NCI-H2081 treated with DMSO at 0.1 percent for 48 hours (cell line): ENCODE results near the gene XYLT1.
"Not testable (repeated sequence)": the region's sequence is repeated elsewhere in the genome, so short reads cannot be mapped to it uniquely, and the experiment has no call there.

Experiments
- DNase-seq: peaks from one replicate; lab custom pipeline; 2025; lab: John Stamatoyannopoulos, UW

Gene XYLT1

DNA sequence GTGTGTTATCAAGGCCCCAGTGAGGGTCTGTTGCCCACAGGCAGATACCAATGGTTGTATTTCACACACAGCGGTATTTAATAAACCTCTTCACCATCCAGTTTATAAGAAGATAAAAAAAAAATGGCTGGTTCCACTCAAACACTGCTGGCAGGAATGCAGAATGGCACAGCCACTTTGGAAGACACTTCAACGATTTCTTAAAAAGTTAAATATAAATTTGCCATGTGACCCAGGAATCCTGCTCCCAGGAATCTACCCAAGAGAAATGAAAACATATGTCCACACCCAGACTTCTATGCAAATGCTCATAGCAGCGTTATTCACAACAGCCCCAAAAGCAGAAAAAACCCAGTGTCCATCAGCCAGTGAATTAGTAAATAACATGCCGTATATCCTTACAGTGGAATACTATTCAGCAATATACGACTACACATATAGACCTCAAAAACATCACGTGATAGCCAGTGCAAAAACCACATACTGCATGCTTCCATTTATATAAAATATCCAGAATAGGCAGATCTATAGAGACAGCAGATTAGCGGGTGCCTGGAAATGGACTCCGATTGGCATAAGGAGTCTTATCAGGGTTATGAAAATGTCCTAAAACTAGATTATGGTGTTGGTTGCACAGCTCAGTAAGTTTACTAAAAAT lies 38.7 kb downstream of the XYLT1 start:
- DNase-seq, result no peak

DNA sequence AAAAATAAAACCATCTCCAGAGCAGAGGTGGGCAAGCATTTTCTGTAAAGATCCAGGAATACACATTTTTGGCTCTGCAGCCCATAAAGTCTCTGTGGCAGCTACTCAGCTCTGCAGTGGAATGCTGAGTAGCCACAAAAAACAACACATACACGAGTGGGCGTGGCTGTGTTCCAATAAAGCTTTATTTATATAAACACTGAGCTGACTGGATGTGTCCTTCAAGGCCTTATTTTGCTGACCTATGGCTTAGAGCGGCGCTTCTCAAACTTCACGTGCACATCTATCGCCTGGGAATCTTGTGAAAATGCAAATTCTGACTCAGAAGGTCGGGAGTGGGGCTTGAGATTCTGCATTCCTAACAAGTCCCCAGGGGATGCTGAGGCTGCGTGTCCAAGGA lies 39.7 kb downstream of the XYLT1 start:
- no peak for DNase-seq

GRCh38 chr16:17426451-17426850 lies 44.3 kb downstream of the XYLT1 start:
- DNase-seq, result no peak

- no peak for DNase-seq
Measured at GRCh38 chr16:17424771-17425170, 46.0 kb downstream of the XYLT1 start.

DNA sequence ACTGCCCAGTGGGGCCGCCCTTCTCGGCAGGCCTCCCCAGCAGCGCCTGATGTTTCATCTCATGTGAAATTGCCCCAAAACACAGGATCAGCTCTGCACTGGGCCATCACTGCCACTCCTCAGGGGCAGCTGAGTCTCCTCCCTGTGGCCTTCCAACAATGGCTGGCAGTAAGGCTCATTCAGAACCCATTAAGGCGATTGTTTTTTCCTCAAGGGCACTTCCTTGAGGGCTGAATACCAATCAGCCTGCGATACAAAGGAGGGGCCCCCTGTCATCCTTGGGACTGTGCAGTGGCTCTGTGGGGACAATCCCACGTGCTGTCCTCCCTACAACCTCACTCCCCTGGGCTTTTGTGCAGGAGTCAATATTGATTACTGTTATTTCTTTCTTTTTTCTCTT lies 47.5 kb downstream of the XYLT1 start:
- no peak for DNase-seq

DNA sequence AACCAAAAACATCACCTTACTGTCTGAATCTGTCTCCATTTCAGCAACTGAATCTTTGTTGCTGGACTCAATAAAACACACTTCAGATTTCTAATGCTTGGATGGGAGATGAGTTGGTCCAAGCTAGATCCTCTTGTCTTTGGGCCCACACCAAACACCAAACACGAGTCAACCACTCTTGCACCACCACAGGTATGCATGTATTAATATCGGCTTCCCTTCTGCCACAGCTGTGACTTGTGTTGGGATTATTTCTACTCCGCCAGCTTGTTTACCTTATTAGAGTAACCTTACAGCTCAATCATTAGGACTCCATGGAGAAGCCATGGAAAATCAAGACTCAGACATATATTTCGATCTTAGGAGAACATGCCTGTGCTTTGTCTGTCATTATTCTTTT lies 49.9 kb downstream of the XYLT1 start:
- no peak for DNase-seq

- DNase-seq, result no peak
Measured at GRCh38 chr16:17419266-17419665, 51.5 kb downstream of the XYLT1 start.

GRCh38 chr16:17417740-17418139 lies 53.0 kb downstream of the XYLT1 start:
- DNase-seq, result no peak

GRCh38 chr16:17416461-17417311 lies 54.1 kb downstream of the XYLT1 start:
- DNase-seq, result no peak

- no peak for DNase-seq
Measured at GRCh38 chr16:17414916-17415315, 55.8 kb downstream of the XYLT1 start.

DNA sequence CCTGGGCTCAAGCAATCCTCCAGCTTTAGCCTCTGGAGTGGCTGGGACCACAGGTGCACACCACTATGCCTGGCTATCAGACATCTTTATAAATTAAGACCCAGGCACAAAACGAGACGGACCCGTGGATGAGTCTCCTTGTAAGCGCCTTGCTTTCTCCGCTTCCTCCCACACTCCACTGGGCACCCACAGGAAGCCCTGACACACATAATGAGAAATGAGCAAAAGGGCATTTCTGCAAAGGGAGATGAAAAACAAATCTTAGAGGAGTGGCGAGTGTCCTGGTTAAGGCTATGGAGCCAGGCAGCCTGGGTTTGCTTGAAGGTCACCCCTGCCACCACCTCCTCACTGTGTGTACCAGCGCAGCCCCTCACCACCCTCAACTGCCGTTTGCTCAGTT lies 56.3 kb downstream of the XYLT1 start:
- no peak for DNase-seq

DNA sequence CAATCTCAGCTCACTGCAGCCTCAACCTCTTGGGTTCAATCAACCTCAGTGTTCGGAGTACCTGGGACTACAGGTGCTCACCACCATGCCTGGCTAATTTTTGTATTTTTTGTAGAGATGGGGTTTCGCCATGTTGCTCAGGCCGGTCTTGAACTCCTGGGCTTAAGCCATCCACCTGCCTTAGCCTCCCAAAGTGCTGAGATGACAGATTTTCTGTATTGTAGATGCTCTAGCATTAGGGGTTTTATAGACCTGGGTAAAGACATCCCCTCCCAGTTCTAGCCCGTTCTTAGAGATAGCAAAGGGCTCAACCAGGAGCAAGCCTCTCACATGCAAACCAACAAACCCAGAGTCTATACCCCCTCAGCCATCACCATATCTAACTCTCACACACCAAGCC lies 57.3 kb downstream of the XYLT1 start:
- no peak for DNase-seq

- DNase-seq, result no peak
Measured at GRCh38 chr16:17412791-17413190, 58.0 kb downstream of the XYLT1 start.

- DNase-seq, result no peak
Measured at GRCh38 chr16:17412221-17412620, 58.5 kb downstream of the XYLT1 start.

GRCh38 chr16:17411263-17411662 lies 59.5 kb downstream of the XYLT1 start:
- DNase-seq, result no peak

- DNase-seq, result not testable (repeated sequence)
Measured at GRCh38 chr16:17410316-17410715, 60.4 kb downstream of the XYLT1 start.

- DNase-seq, result no peak
Measured at GRCh38 chr16:17409894-17410293, 60.9 kb downstream of the XYLT1 start.

- DNase-seq, result no peak
Measured at GRCh38 chr16:17408955-17409441, 61.8 kb downstream of the XYLT1 start.

- DNase-seq, result no peak
Measured at GRCh38 chr16:17408296-17408695, 62.5 kb downstream of the XYLT1 start.

GRCh38 chr16:17407321-17407720 lies 63.4 kb downstream of the XYLT1 start:
- DNase-seq, result no peak

DNA sequence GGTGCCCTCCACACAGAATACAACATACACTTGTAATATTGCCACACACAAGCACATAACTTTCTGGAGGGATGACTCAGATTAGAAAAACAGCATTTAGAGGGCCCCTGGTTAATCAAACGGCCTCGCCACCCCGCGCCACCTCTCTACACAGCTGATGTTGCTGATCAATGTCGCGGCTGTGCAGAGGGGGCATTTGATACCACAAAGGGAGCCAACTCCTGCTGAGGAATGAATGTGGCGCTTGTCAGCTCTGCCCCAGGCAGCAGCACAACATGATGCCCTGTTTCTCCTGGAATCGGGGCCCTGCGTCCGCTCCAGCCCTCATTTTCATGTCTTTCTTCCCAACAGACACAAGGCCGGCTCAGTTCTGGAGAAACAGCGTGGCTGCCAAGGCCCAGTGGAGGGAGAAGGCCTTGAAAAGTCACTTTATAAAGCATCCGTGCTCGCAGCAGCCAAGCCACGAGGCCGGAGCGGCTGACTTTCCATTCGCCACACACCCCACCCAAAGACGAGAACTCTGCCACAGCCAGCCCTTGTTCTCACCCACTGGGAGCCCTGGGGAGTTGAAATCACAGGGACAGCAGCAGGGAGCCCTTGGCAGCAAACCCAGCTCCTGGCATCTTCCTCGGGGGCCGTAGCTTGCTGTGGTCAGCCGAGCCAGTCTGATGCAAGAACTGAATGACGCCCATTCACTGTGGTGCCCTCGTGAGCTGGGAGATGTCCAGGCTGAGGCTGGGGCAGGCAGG lies 65.6 kb downstream of the XYLT1 start:
- DNase-seq, result no peak

DNA sequence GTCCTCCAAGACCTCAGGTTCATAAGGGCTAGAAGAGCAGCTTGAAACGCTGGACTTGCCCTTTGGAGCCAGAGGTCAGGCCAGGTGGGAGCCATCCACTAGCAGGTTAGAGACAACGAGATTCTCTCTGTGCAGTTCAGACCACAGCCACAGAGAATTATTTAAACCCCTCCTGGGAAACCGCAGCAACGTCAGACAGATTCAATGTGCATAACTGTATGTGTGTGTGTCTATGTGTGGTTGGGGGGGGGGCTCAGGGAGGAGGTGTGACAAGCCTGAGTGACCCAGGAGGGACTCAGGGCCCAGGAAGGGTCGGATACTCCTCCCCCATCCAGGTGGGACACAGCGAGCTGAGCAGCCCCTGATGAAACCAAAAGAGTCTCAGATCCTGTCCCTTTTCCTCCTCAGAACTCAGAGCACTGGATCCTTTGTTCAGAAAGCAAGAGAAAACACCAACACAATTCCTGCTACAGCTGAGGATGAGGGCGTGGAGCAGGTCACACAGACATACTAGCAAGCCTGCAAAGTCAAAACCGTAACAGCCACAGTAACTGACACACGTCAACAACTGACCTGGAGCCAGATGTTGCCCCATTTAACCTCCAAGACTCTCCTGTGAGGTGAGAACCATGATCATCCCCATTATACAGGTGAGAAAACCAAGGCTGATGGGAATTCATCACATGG lies 66.8 kb downstream of the XYLT1 start:
- no peak for DNase-seq
